Stimulated activated CD8-positive, alpha-beta memory T cell treated with anti-CD3 and anti-CD28 coated beads, Interleukin-15, amount 100 ng/mL, for 1 hour (primary cell): Measurements from ENCODE around the gene FHIT.

Source experiments
- DNase-seq: peaks from one replicate; pipeline ENCODE4 v3.0.0-alpha.2; 2020; ENCODE audit warnings: low read depth

FHIT gene

DNA sequence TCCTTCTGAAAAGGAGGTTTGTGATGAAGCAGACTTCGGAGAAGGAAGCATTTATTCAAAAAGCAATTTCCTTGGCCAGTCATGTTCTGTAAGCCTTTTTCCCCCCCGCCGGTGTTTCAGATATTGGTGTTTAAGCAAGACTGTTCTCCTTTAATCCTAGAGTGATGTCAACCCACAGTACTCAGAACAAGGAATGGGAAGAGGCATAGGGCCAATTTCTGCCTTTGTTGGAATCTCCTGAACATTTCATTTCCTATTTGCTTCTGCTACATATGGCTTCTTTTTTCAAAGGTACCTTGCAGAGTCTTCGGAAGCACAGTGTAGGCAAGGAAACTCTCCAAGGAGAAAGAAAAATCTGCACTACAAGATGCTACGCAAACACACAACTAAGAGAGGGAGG, 1488.3 kb downstream of the FHIT start:
- DNase-seq, result no peak

DNA sequence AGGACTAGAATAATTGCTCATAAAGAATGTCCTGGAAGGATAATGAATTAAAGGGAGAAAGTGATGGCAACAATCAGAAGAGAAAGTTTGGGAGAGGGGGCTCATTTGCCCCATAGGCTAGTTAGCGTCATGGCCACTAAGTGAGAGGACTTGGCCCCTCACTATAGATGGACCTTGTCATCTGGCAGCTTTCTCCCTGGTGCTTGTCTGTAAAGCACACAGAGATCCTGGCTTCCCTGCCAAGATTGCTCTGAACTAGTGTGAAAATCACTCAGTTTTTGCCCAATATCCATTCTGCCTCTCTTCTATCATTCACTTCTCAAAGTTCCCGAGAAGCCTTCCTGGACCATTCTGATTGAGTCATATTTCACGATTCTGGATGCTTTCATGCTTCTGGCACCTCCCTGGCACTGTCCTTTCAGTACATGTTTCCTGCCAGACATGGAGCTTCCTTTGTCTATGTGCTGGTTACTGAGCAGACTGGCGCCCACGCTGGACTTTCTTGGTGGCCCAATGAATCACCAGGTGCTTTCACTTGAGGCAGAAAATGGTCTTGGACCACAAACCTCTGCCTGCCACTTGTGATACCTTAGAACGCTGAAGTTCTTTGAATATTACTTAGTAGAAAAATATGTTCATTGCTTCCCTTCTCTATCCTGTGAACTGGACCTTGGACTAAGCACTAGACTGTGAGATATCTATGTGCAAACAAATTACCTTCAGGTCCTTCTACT, 1491.8 kb downstream of the FHIT start:
- DNase-seq, result no peak

DNA sequence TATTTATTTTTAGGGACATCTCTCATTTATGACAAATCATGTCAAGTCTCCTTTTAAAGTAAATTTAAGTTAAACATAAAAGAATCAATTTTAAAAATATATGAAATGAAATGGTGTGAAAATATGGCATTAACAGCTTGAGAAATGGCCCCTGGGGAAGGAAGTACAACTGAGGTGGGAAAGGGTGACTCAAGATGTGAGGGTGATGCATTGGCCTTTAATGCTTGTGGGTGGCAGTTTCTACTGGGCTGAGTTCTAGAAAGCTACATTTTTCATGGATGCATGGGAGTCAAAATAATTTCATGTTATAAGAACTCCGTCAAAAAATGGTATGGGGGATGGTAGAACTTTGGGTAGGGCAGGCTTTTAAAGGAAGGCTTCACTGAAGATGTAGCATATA, 1492.6 kb downstream of the FHIT start:
- DNase-seq, result no peak

DNA sequence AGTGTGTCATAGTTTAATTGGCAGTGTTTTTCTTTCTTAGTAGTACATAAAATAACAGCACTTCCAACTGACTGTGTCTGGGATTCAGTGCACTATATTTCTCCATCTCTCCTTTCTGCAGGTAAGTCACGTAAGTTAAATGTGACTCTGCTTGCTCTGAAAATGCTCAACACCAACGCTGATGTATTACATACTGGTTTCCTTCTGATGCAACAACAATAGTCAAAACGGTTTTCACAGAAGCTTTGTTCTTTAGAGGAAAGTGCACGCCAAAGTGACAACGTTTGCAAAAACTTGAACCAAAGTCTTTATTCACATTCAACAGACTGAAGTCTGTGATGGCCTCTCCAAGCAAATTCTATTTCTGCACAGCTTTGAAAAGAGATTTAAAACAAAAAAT, 1494.3 kb downstream of the FHIT start:
- no peak for DNase-seq

DNA sequence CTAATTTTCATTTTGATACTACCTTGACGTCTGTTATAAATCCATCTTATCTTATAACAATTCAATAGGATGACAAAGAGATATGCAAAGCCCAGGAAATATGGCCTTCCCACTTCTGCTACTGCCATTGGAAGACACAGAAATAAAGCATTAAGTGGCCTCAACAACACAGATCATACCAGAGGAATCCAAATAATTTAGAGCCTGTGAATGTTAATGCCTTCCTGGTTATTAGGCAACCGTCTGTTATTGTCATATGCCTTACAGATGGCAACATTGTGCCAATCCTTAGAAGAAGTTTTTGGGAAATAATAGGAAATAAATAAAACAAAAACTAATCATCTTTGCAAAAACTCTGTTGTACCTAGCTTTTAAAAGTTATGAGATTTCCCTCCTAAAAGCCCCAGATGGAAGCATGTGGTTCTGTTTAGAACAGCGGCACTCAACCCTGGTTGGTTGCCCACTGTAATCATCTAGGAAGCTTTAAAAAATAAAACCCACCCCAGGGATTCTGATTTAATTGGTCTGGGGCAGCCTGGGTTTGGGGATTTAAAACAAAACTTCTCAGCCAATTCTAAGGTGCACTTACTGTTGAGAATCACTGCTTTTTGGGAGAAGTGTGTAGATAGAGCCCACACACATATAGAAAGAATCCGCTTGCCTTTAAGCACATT, 1496.7 kb downstream of the FHIT start:
- no peak for DNase-seq

DNA sequence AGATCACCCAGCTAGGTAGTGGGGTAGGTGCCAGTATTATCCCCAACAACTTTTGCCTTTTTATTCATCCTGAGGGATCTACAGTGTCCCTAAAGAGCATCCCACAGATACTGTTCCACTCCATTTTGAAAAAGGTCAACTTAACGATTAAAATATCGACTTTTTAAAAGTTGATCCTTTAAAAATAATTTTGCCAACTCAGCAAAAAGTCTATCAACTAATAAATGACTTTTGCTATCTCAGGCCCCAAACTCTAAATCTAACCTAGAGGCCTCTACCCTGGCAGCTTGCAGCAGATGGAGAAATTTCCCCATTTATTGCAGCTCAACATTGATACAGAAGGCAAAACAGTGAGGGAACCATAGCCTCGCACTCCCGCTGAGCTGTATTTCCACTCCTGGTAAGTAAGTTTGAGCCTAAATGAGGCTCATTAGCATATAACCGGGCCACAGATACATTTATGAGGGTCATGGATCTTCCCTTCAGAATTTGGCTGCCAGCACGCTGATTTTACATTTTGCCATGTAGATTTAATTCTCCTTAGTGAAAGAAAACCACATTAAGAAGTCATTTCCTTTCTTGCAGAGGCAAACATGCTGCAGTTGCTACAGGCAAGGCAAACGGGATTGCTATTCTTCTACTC, 1497.3 kb downstream of the FHIT start:
- DNase-seq, result no peak

DNA sequence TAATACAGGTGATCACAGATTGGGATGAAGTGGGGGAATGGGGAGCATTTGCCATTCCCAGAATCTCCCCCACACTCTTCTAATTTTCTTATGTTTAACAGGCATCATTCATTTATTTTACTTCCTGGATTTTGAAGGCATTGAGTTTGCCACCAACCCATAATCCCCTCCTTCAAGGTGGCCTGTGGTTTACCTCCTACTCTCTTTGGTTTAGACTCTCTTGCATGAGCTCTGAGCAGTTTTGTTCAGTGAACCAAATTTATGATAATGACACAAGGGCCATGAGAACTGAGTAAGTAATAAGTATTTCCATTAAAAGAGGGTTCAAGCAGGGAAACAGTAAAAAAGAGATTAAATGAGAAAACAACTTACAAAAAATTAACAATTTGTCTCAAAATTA, 1498.3 kb downstream of the FHIT start:
- DNase-seq, result no peak

DNA sequence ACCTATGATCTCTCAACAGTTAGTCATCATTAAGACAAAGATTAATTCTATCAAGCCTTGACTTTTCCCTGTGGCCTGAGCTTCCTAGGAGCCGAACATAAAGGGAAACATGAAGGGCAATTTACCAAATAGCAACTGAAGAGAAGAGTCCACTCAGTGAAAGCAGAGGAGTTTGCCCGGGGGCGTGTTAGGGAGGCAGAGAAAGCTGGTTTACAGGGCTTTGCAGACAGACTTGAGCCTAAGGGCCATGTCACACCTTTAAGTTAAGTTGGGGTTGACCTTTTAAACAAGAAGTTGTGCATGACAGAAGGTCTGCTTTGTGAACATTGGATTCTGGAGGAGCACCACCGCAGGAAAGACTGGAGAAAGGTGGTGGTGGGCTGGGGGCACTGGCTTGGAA, 1499.6 kb downstream of the FHIT start:
- no peak for DNase-seq

DNA sequence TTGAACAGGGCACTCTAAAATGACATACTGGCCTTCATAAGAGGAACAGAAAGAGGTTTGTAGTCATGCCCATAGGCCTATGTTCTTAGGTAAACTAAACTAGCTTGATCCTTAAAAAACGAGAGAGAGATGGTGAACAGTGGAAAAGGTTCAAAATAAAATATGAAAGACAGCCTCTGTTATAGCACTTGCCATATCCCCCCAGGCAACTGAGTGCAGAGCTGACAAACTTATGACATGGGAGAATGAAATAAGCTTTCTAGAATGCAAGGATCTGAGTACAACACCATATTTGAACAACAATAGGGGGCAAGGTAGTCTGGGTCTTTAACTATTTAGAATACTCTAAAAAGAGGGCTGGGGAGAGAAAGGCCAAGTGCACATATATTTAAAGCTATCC, 1500.9 kb downstream of the FHIT start:
- no peak for DNase-seq

DNA sequence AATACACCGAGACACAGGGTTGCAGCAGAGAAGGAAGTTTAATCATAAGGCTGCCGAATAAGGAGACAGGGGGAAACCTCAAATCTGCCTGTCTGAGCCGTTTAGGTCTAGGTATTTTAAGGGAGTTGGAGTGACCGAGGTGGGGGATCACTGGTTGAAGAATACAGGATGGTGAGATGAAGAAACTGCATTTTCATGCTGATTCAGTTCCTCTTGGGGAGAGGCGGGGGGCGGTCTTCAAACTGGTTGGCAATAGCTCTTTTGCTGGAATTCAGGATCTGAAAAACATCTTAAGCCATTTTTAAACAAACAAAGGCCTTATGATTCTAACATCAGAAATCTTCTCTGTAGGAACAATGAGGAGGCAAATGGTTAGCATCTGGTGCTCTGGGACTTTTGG, 1502.0 kb downstream of the FHIT start:
- DNase-seq, result no peak

DNA sequence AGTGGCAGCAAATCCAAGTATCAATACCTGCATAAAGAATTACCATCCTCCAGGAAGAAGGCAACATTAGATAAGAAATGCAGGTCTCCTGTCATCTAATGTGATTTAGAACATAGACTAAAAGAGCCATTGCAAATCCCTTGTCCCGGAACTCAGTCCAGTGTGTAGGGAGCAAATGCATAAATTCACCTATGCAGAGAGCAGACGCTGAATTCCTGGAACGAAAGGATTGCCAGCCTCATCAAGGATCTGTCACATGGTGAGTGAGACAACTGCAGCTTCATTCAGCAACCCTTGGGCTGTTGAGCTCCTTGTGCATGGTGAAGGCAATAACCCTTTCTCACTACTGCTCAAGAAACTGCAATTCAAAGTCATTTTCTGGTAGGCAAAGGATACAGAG, 1504.7 kb downstream of the FHIT start:
- DNase-seq, result no peak

DNA sequence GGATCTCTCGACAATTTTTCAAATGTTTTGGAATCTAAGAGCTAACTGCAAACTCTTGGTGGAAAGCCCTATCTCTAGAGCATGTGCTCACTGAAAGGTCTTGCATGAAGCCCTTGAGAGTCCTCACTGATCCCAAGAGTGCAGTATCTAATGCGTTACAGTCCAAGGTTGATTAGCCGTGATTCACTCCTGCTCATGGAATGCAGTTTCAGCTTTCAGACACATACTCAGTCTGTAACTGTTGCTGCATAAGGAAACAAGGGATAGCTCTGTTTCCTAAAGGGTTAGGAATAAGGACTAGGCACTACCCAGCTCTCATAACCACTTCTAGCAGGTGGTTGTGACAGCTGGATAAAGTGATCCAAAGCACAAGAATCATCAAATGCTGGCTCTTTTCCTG, 1514.0 kb downstream of the FHIT start:
- no peak for DNase-seq

DNA sequence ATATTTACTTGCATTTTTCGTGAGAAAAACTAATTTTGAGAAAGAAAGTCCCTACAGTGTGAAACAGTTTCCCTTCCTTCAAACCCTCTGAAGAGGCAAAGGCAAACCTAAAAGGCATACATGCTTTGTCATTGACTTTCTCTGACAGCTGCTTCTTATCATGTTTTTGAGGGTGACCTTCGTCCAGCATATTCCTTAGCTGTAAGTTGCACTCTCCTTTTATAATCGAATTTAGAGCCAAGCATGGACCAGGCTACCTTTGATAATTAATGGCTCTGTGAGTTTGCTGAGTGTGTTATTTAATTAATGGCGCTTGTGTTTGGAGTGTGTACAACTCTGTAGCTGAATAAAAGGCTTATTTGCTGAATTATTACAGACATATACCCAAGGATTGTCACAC, 1517.2 kb downstream of the FHIT start:
- no peak for DNase-seq

DNA sequence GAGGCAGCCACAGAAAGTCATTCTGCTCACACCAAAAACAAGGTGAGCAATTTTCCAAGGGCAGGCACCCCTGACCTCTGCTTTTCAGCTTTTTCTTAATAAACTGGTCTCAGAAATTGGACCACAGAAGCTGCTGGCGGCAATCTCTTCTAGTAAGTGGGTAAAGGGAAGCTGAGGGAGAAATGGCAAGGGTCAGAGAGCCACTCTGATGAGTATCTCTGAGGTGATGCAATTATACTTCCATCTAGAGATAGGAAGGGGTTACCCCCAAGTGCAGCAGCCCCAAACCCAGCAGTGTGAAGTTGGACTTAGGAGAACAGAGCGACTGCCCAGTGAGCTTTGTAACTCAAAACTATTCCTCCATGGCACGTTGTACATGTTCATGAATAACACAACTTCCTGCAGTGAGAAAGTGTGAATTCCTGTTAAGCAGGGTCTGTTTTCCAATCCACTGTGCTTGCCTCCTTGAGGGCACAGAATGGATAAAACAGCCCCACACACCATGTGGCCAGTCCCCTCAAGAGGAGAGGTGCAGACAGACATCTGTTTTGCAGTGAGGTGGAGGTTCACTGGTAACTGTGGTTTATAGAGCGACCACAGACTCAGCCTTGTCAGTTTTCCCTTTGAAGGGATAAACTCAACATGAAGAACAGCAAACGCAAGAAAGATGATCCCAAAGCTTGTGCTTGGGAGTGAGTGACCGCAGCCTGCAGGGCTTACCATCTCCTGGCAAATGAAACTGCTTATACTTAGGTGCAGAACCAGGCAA, 1518.0 kb downstream of the FHIT start:
- DNase-seq, result no peak

DNA sequence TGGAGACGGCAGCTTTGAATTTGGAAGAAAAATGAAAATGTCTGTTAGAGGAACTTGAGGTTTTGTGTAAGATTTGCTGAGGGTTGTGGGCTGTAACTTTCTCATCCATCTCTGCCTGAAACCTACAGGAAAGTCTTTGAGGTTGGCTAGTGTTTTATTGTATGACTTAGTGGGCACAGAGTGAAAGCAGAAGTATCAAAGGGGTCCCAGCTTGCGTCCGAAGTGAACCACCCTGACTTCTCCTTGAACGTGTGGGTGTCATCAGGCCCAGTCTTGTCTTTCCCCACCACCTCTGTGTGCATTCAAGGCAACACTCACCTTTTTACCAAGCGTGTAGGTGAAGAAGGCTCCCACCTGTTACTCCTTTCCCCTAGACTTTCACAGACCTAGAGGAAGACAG, 1519.3 kb downstream of the FHIT start:
- no peak for DNase-seq

DNA sequence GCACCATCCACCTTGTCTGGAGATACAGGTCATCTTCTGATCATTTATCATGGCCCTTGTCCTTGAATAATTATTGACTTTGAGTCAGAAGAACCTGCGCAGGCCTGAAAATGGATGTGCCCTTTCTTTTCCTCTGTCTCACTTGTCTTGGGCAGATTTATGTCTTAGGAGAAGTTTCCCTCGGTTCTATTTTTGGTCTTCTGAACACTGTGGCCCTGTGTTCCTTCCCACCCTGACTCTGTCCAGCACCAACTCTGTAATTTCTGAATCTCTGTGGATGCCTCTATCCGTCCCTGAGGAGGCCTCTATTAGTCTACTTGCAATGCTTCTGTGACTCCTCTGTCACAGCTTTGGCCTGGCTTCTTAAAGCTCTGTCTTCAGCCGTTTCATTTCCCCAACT, 1520.7 kb downstream of the FHIT start:
- no peak for DNase-seq

DNA sequence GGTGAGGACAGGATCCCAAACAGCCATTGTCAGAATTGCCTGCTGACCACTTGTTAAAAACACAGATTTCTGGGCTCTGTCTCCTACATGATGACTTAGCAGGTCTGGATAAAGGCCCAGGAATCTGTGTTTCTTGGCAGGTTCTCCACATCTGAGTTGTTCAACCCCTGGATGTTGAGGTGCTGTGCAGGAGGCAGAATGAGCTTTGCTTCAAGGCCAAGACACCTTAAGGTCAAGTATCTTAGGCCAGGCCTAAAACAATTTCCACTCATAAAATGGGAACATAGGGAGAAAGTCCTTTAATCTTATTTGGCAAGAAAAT, 1522.7 kb downstream of the FHIT start:
- no peak for DNase-seq

DNA sequence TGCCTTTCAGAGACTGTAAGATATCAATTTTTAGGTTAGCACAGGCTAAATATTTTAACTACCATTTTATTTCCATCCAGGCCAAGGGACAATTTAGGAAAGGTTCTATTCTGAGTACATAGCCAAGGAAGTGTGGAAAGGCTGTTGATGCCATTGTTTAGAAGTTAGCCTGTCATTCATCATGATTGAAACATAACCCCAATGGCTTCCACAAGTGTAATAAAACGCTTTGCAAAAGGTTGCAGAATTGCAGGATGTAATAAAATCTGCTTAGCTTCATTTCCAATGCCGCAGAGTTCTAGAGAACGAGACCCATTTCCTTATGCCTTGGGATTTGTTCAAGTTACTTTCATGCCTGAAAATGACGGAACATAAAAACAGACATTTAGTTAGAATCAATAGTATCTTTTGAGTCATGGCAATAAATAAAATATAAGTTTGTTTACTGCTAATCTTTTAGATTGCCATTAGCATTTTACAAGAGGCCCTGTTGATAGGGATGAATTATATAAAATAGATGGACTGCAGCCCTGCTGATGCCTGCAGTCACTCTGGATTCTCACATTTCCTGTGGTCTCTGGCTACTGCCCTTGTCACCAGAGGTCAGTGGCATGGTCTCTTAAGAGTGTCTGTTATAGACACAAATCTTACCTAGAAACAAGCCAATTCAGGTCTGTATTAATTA, 1523.2 kb downstream of the FHIT start:
- DNase-seq, result no peak

DNA sequence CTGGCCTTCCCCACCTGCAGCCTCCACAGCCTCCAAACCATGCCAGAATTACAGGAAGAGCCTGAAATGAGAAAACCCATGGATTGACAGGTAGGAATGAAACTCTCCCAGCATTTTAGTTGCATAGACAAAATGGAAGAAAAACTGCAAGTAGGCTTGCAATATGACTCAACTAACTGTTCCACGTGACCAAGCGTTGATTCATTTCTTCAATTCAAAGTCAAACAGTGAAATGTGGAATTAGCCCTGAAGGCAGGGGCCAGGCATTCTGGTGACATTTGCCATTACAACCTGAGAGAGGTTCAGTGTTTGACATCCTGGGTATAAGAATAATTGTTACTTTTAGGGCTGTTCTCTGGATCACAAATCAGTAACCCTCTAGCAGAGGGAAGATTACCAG, 1525.0 kb downstream of the FHIT start:
- no peak for DNase-seq

DNA sequence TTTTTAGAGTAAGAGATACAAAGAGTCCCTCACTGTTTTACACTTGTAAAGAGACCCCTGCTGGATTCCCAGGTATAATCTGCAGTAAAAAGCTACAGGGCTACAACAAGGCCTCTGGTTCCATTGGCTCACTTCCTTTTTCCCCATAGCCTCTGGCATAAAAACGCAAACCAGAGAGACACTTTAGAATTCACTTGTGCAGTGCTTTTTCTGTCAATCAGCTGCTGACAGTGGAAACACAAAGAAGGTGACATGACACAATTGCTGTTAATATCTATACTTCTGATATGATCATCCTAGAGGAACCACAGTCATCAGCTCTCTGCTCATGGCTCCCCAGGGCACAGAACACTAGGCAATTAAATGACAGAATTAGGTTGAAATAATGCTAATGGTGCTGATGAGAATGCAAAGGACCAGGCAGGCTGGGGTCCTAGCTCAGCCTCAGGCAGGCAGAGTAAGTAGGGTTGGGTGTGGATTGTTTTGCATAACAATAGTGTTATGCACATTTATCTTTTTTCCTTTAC, 1533.5 kb downstream of the FHIT start:
- DNase-seq, result no peak

DNA sequence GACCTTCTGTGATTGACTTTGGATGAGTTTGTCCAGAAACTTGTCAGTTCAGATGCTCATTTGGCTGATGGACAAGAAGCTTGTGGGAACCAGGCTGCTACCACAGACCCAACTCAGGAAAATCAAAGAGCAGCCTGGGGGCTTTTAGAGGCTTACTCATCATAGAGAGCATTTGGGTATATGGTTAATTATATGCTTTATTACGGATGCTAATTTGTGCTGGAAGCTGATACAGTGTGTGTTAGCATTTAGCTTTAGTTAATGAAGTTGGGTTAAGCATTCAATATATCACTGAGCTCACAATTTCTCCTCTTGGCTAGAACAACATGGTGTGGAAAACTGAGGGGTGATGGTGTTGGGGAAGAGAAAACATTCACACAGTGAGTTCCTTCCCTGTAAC, 1537.2 kb downstream of the FHIT start:
- no peak for DNase-seq

DNA sequence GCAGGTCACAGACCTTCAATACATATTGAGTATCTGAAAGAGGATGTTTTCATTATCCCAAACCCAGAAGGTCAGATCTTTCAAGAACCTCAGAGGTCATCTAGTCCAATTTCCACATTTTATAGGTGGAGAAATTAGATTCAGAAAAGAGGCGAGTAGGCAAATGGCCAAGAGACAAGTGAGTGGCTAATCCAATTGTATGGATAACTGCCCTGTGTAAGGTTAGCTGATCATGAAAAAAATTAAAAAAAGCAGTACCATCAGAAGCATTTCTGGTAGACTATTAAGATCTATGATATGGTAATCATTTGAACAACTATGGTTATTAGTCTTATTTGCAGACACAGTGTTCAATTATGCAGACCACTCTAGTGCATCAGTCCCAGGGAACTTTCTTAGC, 1540.7 kb downstream of the FHIT start:
- DNase-seq, result no peak
